HUES64 (cell line): ENCODE measurements around the gene TECR.
"Not testable (repeated sequence)": the region's sequence is repeated elsewhere in the genome, so short reads cannot be mapped to it uniquely, and the experiment has no call there.

Source experiments
- H3K27ac ChIP-seq: 2 replicates; pipeline ENCODE4 v1.7.0; 2013; ENCODE audit warnings: low read depth, low read length, inconsistent platforms
- H3K27me3 ChIP-seq: 2 replicates; pipeline ENCODE4 v1.6.1; 2013; ENCODE audit warnings: mild to moderate bottlenecking, low read length; ENCODE audit not compliant: insufficient read depth
- H3K36me3 ChIP-seq: 2 replicates; pipeline ENCODE4 v1.6.1; 2013; ENCODE audit warnings: mild to moderate bottlenecking, low read length; ENCODE audit not compliant: insufficient read depth
- H3K4me1 ChIP-seq: 2 replicates; pipeline ENCODE4 v1.6.1; 2013; ENCODE audit warnings: mild to moderate bottlenecking, low read length, moderate library complexity; ENCODE audit not compliant: insufficient read depth
- H3K4me3 ChIP-seq: 2 replicates; pipeline ENCODE4 v1.5.1; 2013; ENCODE audit warnings: mild to moderate bottlenecking, low read length, moderate library complexity
- H3K9ac ChIP-seq: 2 replicates; pipeline ENCODE4 v1.6.1; 2013; ENCODE audit warnings: mild to moderate bottlenecking, low read depth, low read length
- H3K9me3 ChIP-seq: 2 replicates; pipeline ENCODE4 v1.6.1; 2013; ENCODE audit warnings: low read depth, low read length; ENCODE audit not compliant: insufficient read depth
- WGBS: fragments of 150-250, 120-280 bp; methylation state at CpG from one replicate; pipeline ENCODE4 v1.1.7; 2013; ENCODE audit warnings: missing lambda C conversion rate; 5-methylcytosine and 5-hydroxymethylcytosine counted together

The TECR gene

GRCh38 chr19:14542711-14543328, 13.4 kb downstream of the TECR start:
- no peaks in the 10 kb centered on the region for H3K36me3 ChIP-seq
- H3K4me1 ChIP-seq = no peaks in the 10 kb centered on the region; the same call in 1 of the 2 replicates
- no peaks in the 10 kb centered on the region for H3K9me3 ChIP-seq
- peak overlapping the region; percentile 1; the same call in 1 of the 2 replicates for H3K27ac ChIP-seq
- H3K4me3 ChIP-seq = no peak overlapping the region
- no peak overlapping the region for H3K9ac ChIP-seq
- no peaks in the 10 kb centered on the region for H3K27me3 ChIP-seq
- WGBS = 63% methylated on average over 7 of the region's 7 CpGs

GRCh38 chr19:14544047-14544446, 14.7 kb downstream of the TECR start:
- no peak overlapping the region for H3K9ac ChIP-seq
- H3K27ac ChIP-seq = no peak overlapping the region
- H3K27me3 ChIP-seq = no peaks in the 10 kb centered on the region
- 89% methylated on average over 5 of the region's 5 CpGs for WGBS
- no peaks in the 10 kb centered on the region; the same call in 1 of the 2 replicates for H3K4me1 ChIP-seq
- H3K36me3 ChIP-seq = peaks cover 5% of the 10 kb centered on the region; the same call in 1 of the 2 replicates
- H3K9me3 ChIP-seq = no peaks in the 10 kb centered on the region
- H3K4me3 ChIP-seq = no peak overlapping the region

- Histone ChIP-seq H3K9ac (no peak overlapping the region), H3K4me1 (no peaks in the 10 kb centered on the region; the same call in 1 of the 2 replicates), H3K27ac (no peak overlapping the region), H3K9me3 (no peaks in the 10 kb centered on the region), H3K36me3 (peaks cover 11% of the 10 kb centered on the region), H3K4me3 (no peak overlapping the region), H3K27me3 (no peaks in the 10 kb centered on the region)
- 94% methylated on average over 21 of the region's 21 CpGs for WGBS
Observed at GRCh38 chr19:14544977-14545715, 15.8 kb downstream of the TECR start.

GRCh38 chr19:14545716-14546082, 16.3 kb downstream of the TECR start:
- 89% methylated on average over 9 of the region's 9 CpGs for WGBS
- Histone ChIP-seq H3K4me3 (no peak overlapping the region), H3K4me1 (no peaks in the 10 kb centered on the region; the same call in 1 of the 2 replicates), H3K36me3 (peaks cover 11% of the 10 kb centered on the region), H3K9me3 (no peaks in the 10 kb centered on the region), H3K27me3 (no peaks in the 10 kb centered on the region), H3K9ac (no peak overlapping the region), H3K27ac (no peak overlapping the region)

GRCh38 chr19:14550201-14550754, 20.9 kb downstream of the TECR start:
- H3K9ac ChIP-seq = no peak overlapping the region
- H3K4me3 ChIP-seq = no peak overlapping the region
- no peak overlapping the region for H3K27ac ChIP-seq
- H3K27me3 ChIP-seq = no peaks in the 10 kb centered on the region
- 89% methylated on average over 15 of the region's 15 CpGs for WGBS
- peaks cover 11% of the 10 kb centered on the region for H3K36me3 ChIP-seq
- no peaks in the 10 kb centered on the region for H3K9me3 ChIP-seq
- peaks cover 3% of the 10 kb centered on the region; the same call in 1 of the 2 replicates for H3K4me1 ChIP-seq

GRCh38 chr19:14551134-14552005, 22.0 kb downstream of the TECR start:
- not testable (repeated sequence) for H3K4me3 ChIP-seq, H3K27ac ChIP-seq, H3K4me1 ChIP-seq, H3K9ac ChIP-seq, H3K9me3 ChIP-seq, H3K27me3 ChIP-seq
- 73% methylated on average over 11 of the region's 12 CpGs for WGBS
- H3K36me3 ChIP-seq = peaks cover 11% of the 10 kb centered on the region

GRCh38 chr19:14552006-14552360, 22.6 kb downstream of the TECR start:
- H3K36me3 ChIP-seq = peaks cover 11% of the 10 kb centered on the region
- H3K9ac ChIP-seq, H3K9me3 ChIP-seq, H3K27ac ChIP-seq, H3K4me3 ChIP-seq, H3K27me3 ChIP-seq, H3K4me1 ChIP-seq: not testable (repeated sequence)
- 93% methylated on average over 8 of the region's 8 CpGs for WGBS

- WGBS = 95% methylated on average over 35 of the region's 35 CpGs
- Histone ChIP-seq H3K27me3 (no peaks in the 10 kb centered on the region), H3K9ac (no peak overlapping the region; the same call in 1 of the 2 replicates), H3K4me3 (no peak overlapping the region), H3K36me3 (peaks cover 11% of the 10 kb centered on the region), H3K27ac (no peak overlapping the region), H3K4me1 (peaks cover 6% of the 10 kb centered on the region; the same call in 1 of the 2 replicates), H3K9me3 (no peaks in the 10 kb centered on the region)
Observed at GRCh38 chr19:14553042-14553938, 23.9 kb downstream of the TECR start.

GRCh38 chr19:14553939-14554243, 24.5 kb downstream of the TECR start:
- Histone ChIP-seq H3K4me3 (no peak overlapping the region), H3K27me3 (no peaks in the 10 kb centered on the region), H3K4me1 (peaks cover 9% of the 10 kb centered on the region; the same call in 1 of the 2 replicates), H3K9me3 (no peaks in the 10 kb centered on the region), H3K27ac (no peak overlapping the region), H3K36me3 (peaks cover 7% of the 10 kb centered on the region), H3K9ac (no peak overlapping the region)
- WGBS = 88% methylated on average over 9 of the region's 9 CpGs

GRCh38 chr19:14554382-14554812, 25.0 kb downstream of the TECR start:
- Histone ChIP-seq H3K9me3 (no peaks in the 10 kb centered on the region), H3K4me3 (no peak overlapping the region), H3K4me1 (peaks cover 9% of the 10 kb centered on the region; the same call in 1 of the 2 replicates), H3K9ac (no peak overlapping the region), H3K27ac (no peak overlapping the region), H3K36me3 (peaks cover 4% of the 10 kb centered on the region; the same call in 1 of the 2 replicates), H3K27me3 (no peaks in the 10 kb centered on the region)
- WGBS = 72% methylated on average over 6 of the region's 6 CpGs
